Measurements from ENCODE around the gene DAGLB. TPM values are rescaled to one million over a fixed set of nuclear protein-coding genes. Genes with fewer than 3 reads are reported as not detected.
"Not testable (repeated sequence)": the region's sequence is repeated elsewhere in the genome, so short reads cannot be mapped to it uniquely, and the experiment has no call there.

Gene DAGLB
- total and polyA plus RNA-seq, 2 of the 8 experiments (the other 6 are each of a cell fraction or from before 2014, with no cell fraction given): 27.0 to 39.6 TPM

- POLR2A ChIA-PET (ENCODE audit: partially characterized antibody): interaction anchor here (0.9 to 1.8 kb wide), 3 partner anchors 10 to 15 kb away, joined by 3 to 5 read pairs (median 3); no protein-coding TSS in a partner anchor
- not testable (repeated sequence) for H3K27me3 ChIP-seq (replicated peaks in 1 of 4; ENCODE audit: control insufficient read depth in 3 of 4, extremely low read depth in 1 of 4, insufficient read depth in 3 of 4, low read length in 3 of 4); H3K79me2 ChIP-seq (ENCODE audit: control insufficient read depth in 1 of 2, insufficient read depth in 2 of 2, low read length in 2 of 2); H3K79me1 ChIP-seq (ENCODE audit: low read depth, low read length); H3K27ac ChIP-seq (ENCODE audit: low read depth, low read length); H4K20me1 ChIP-seq (replicated peaks in 1 of 2; ENCODE audit: control insufficient read depth in 1 of 2, insufficient read depth in 2 of 2, low read length in 2 of 2); H2BK20ac ChIP-seq (ENCODE audit: low read length); H2BK15ac ChIP-seq (ENCODE audit: low read length); H2AK5ac ChIP-seq (ENCODE audit: low read depth, low read length); H4K91ac ChIP-seq (replicated peaks; ENCODE audit: insufficient read length, low read length); H3K23ac ChIP-seq (ENCODE audit: insufficient read length); H3K23me2 ChIP-seq (ENCODE audit: low read depth, low read length); H2AFZ ChIP-seq (ENCODE audit: low read length); H2BK5ac ChIP-seq (ENCODE audit: low read depth, low read length); H4K8ac ChIP-seq (ENCODE audit: extremely low read depth, insufficient read depth, low read length); H2BK120ac ChIP-seq (replicated peaks; ENCODE audit: low read depth, low read length); H3K14ac ChIP-seq (ENCODE audit: insufficient read length); H3K56ac ChIP-seq (replicated peaks; ENCODE audit: insufficient read length, low read depth, low read length); H3K4ac ChIP-seq (replicated peaks; ENCODE audit: insufficient read length, low read depth, low read length); FAIRE-seq; H3K9ac ChIP-seq (replicated peaks in 1 of 4; ENCODE audit: extremely low read depth in 1 of 4, low read depth in 3 of 4, low read length in 3 of 4); DNase-seq (ENCODE audit: low read depth in 1 of 2, low spot score in 2 of 2); H2BK12ac ChIP-seq (ENCODE audit: low read depth, low read length); H3K4me2 ChIP-seq (ENCODE audit: insufficient read depth in 1 of 2, low read depth in 2 of 2, low read length in 2 of 2); H3K18ac ChIP-seq (ENCODE audit: extremely low read depth, low read length); H4K5ac ChIP-seq (ENCODE audit: insufficient read length, low read depth, low read length); H3K4me1 ChIP-seq (replicated peaks in 1 of 4; ENCODE audit: control insufficient read depth in 3 of 4, insufficient read depth in 4 of 4, low read length in 3 of 4); H3K4me3 ChIP-seq (ENCODE audit: extremely low read depth in 1 of 4, insufficient read depth in 2 of 4, low read depth in 3 of 4, low read length in 4 of 4)
- CTCF ChIA-PET (ENCODE audit: partially characterized antibody): interaction anchor here (0.6 to 1.0 kb wide), 2 partner anchors 15 to 47 kb away, joined by 3 to 4 read pairs; partner anchors contain the start of gene DAGLB
- WGBS, 2 experiments (ENCODE audit: extremely low coverage in 1 of 2, insufficient coverage in 1 of 2, insufficient read length in 1 of 2, insufficient replicate concordance in 2 of 2, low coverage in 1 of 2, low lambda C conversion rate in 2 of 2, missing lambda C conversion rate in 1 of 2): 88% methylated on average over 5 of the region's 5 CpGs; no CpG with 5 or more reads in 1 of the 2 experiments
- peaks cover 20 to 22% of the 10 kb centered on the region in 2 experiments for H3K9me3 ChIP-seq (ENCODE audit: insufficient read depth in 2 of 2, low read depth in 1 of 2, low read length in 1 of 2)
- H3K36me3 ChIP-seq (ENCODE audit: control insufficient read depth in 2 of 4, insufficient read depth in 4 of 4, low read length in 3 of 4): peaks cover 14 to 50% (median 32%) of the 10 kb centered on the region in 4 experiments; a peak in 7 of 8 replicates
Measured at GRCh38 chr7:6463609-6464008, 15.9 kb upstream of the DAGLB start.
